GM12878 (cell line): Measurements from ENCODE around the gene STON2. TPM values are rescaled to one million over a fixed set of nuclear protein-coding genes. Genes with fewer than 3 reads are reported as not detected.

Experiments used
- ATF7 ChIP-seq: fragments of 450-650 bp; IDR thresholded peaks from 2 replicates; pipeline ENCODE4 v1.6.1; 2016; ENCODE audit warnings: low read depth, mild to moderate bottlenecking
- CBFB ChIP-seq: IDR thresholded peaks from 2 replicates; pipeline ENCODE4 v1.6.1; 2016; ENCODE audit warnings: antibody characterized with exemption, low read depth
- NR2C2 ChIP-seq: IDR thresholded peaks from 2 replicates; pipeline ENCODE4 v1.6.1; 2011; ENCODE audit warnings: borderline replicate concordance, low read depth; ENCODE audit not compliant: control insufficient read depth, insufficient read length
- POU2F2 ChIP-seq: IDR thresholded peaks from 3 replicates; pipeline ENCODE4 v1.6.1; 2011; ENCODE audit warnings: low read depth, mild to moderate bottlenecking, low read length, borderline replicate concordance
- ZNF384 ChIP-seq: IDR thresholded peaks from 2 replicates; pipeline ENCODE4 v1.6.1; 2012; ENCODE audit warnings: low read depth, mild to moderate bottlenecking, low read length, improper control_type of control experiment, borderline replicate concordance
- polyA plus RNA-seq, 11 experiments: library from polyadenylated mRNA; depleted of rRNA in 4 of 11; unstranded in 6 of 11; stranded (reverse) in 5 of 11; fragments of >200 nt; fragmentation: Nextera tagmentation in 4 of 11; fragmentation: Illumina TruSeq in 1 of 11; extraction: Ambion mirVana in 4 of 11; extraction: Trizol in 1 of 11; gene quantifications; 1 replicate in 1 of 11; 2 replicates in 10 of 11; pipeline versions ENCODE4 v1.2.1 to v1.2.3, GENCODE V29; 2011 to 2016; ENCODE audit warnings: inconsistent platforms in 2 of 11, missing spikeins in 2 of 11, low read depth in 1 of 11
- total RNA-seq, 4 experiments: library from RNA; depleted of rRNA in 3 of 4; stranded (reverse); fragments of >200 nt in 3 of 4; fragmentation: Illumina TruSeq in 1 of 4; extraction: Trizol in 1 of 4; gene quantifications; 2 replicates each; pipeline versions ENCODE4 v1.2.1 to v1.2.3, GENCODE V29; 2013 to 2021
- TF ChIP-seq, protein P1 (sequence below): fragments of 450-650 bp; IDR thresholded peaks from 2 replicates; pipeline ENCODE4 v1.6.1; 2017; ENCODE audit warnings: mild to moderate bottlenecking, moderate library complexity
- TF ChIP-seq, protein P2 (sequence below): fragments of 450-650 bp; IDR thresholded peaks from 2 replicates; pipeline ENCODE4 v1.6.1; 2018; ENCODE audit warnings: mild to moderate bottlenecking, low read depth, moderate library complexity; ENCODE audit not compliant: partially characterized antibody

Gene STON2
- total and polyA plus RNA-seq, 10 of the 15 experiments (the other 5 are each of a cell fraction or from before 2014, with no cell fraction given), result 0.03 to 0.13 (median 0.03) TPM; not detected in 7

DNA sequence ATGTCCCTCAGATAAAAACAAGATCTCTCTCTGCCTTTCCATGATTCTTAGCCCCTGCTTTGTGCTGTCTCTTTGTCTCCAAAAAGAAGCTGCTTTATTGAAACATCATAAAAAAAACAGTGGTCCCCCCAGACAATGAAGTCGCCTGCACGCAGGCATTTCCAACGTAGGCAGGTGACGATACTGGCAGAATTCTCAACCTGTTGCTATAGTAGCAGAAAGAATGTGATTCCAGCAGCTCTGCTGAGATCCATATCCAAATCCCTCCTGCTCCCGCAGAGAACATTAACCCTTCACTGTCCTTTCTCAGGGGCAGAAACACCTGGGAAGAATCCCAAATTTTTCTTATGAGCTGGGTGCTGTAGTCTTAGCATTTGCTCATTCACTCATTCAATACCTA lies 84.8 kb downstream of the STON2 start (continued):
- TF ChIP-seq, protein P1, sequence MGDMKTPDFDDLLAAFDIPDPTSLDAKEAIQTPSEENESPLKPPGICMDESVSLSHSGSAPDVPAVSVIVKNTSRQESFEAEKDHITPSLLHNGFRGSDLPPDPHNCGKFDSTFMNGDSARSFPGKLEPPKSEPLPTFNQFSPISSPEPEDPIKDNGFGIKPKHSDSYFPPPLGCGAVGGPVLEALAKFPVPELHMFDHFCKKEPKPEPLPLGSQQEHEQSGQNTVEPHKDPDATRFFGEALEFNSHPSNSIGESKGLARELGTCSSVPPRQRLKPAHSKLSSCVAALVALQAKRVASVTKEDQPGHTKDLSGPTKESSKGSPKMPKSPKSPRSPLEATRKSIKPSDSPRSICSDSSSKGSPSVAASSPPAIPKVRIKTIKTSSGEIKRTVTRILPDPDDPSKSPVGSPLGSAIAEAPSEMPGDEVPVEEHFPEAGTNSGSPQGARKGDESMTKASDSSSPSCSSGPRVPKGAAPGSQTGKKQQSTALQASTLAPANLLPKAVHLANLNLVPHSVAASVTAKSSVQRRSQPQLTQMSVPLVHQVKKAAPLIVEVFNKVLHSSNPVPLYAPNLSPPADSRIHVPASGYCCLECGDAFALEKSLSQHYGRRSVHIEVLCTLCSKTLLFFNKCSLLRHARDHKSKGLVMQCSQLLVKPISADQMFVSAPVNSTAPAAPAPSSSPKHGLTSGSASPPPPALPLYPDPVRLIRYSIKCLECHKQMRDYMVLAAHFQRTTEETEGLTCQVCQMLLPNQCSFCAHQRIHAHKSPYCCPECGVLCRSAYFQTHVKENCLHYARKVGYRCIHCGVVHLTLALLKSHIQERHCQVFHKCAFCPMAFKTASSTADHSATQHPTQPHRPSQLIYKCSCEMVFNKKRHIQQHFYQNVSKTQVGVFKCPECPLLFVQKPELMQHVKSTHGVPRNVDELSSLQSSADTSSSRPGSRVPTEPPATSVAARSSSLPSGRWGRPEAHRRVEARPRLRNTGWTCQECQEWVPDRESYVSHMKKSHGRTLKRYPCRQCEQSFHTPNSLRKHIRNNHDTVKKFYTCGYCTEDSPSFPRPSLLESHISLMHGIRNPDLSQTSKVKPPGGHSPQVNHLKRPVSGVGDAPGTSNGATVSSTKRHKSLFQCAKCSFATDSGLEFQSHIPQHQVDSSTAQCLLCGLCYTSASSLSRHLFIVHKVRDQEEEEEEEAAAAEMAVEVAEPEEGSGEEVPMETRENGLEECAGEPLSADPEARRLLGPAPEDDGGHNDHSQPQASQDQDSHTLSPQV, result no peak
- TF ChIP-seq ATF7 (no peak), NR2C2 (no peak), POU2F2 (no peak), ZNF384 (no peak), CBFB (no peak)
- TF ChIP-seq, protein P2, sequence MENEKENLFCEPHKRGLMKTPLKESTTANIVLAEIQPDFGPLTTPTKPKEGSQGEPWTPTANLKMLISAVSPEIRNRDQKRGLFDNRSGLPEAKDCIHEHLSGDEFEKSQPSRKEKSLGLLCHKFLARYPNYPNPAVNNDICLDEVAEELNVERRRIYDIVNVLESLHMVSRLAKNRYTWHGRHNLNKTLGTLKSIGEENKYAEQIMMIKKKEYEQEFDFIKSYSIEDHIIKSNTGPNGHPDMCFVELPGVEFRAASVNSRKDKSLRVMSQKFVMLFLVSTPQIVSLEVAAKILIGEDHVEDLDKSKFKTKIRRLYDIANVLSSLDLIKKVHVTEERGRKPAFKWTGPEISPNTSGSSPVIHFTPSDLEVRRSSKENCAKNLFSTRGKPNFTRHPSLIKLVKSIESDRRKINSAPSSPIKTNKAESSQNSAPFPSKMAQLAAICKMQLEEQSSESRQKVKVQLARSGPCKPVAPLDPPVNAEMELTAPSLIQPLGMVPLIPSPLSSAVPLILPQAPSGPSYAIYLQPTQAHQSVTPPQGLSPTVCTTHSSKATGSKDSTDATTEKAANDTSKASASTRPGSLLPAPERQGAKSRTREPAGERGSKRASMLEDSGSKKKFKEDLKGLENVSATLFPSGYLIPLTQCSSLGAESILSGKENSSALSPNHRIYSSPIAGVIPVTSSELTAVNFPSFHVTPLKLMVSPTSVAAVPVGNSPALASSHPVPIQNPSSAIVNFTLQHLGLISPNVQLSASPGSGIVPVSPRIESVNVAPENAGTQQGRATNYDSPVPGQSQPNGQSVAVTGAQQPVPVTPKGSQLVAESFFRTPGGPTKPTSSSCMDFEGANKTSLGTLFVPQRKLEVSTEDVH, result no peak
